BE2C (cell line): ENCODE results near the gene PLA2G4B.

Source experiments
- DNase-seq: peaks from one replicate; pipeline ENCODE4 v3.0.0-alpha.2; 2020
- H3K27me3 ChIP-seq: fragments of 250-450 bp; sonication (Bioruptor Pico); 2 replicates; pipeline ENCODE4 v1.5.1; 2020; ENCODE audit warnings: mild to moderate bottlenecking
- H3K36me3 ChIP-seq: fragments of 250-450 bp; sonication (Bioruptor Pico); 2 replicates; pipeline ENCODE4 v1.5.1; 2020; ENCODE audit warnings: mild to moderate bottlenecking
- H3K4me1 ChIP-seq: fragments of 250-450 bp; sonication (Bioruptor Pico); 2 replicates; pipeline ENCODE4 v1.5.1; 2020
- H3K4me3 ChIP-seq: 2 replicates; pipeline ENCODE4 v1.5.1; 2011; ENCODE audit warnings: low read depth, low read length
- H3K9me3 ChIP-seq: fragments of 250-450 bp; sonication (Bioruptor Pico); 2 replicates; pipeline ENCODE4 v1.5.1; 2020
- TF ChIP-seq, protein P1 (sequence below): IDR thresholded peaks from 2 replicates; pipeline ENCODE4 v1.5.1; 2012; ENCODE audit warnings: mild to moderate bottlenecking, low read depth, low read length

The PLA2G4B gene

DNA sequence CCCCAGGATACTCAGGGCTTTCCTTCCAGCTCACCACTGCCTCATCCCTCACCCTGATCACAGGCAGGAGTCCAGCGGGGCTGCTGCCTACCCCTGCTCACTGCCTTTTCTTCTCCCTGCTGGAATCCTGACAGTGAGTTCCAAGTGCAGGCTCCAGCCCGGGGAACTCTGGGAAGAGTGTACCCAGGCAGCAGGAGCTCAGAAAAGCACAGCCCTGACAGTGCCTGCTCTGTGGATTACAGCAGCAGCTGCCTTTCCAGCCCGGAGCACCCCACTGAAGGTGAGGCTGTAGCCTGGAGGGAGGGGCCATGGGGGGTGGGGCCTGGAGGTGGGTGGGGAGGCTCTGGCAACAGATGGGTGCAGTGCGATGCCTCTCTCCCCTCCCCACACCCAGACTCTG, 16.8 kb upstream of the PLA2G4B start:
- peaks cover 8% of the 10 kb centered on the region for H3K36me3 ChIP-seq

DNA sequence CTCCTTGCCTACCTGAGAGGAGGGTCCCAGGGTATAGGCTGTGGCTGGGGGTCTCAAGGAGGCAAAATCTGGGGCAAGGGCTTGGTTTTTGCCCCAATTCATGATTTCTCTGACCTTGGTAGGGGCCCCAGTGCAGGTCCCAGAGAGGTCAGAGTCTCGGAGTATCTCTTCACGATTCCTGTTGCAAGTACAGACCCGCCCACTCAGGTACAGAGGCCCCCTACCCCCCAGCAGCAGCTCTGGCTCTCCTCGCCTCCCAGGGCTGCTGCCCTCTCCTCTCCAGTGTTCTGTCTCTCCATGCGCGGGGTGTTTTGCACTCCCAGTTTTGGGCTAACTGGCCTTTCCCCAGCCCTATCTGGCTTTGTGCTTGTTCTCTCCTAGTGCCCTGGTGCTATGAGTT, 16.2 kb upstream of the PLA2G4B start:
- no peaks in the 10 kb centered on the region for H3K9me3 ChIP-seq
- peaks cover 8% of the 10 kb centered on the region for H3K36me3 ChIP-seq

More for the DNA sequence above, 16.8 kb upstream of the PLA2G4B start:
- DNase-seq = no peak
- Histone ChIP-seq H3K4me1 (no peaks in the 10 kb centered on the region), H3K27me3 (no peaks in the 10 kb centered on the region), H3K4me3 (no peak overlapping the region), H3K9me3 (no peaks in the 10 kb centered on the region)
- TF ChIP-seq, protein P1, sequence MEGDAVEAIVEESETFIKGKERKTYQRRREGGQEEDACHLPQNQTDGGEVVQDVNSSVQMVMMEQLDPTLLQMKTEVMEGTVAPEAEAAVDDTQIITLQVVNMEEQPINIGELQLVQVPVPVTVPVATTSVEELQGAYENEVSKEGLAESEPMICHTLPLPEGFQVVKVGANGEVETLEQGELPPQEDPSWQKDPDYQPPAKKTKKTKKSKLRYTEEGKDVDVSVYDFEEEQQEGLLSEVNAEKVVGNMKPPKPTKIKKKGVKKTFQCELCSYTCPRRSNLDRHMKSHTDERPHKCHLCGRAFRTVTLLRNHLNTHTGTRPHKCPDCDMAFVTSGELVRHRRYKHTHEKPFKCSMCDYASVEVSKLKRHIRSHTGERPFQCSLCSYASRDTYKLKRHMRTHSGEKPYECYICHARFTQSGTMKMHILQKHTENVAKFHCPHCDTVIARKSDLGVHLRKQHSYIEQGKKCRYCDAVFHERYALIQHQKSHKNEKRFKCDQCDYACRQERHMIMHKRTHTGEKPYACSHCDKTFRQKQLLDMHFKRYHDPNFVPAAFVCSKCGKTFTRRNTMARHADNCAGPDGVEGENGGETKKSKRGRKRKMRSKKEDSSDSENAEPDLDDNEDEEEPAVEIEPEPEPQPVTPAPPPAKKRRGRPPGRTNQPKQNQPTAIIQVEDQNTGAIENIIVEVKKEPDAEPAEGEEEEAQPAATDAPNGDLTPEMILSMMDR = no peak

DNA sequence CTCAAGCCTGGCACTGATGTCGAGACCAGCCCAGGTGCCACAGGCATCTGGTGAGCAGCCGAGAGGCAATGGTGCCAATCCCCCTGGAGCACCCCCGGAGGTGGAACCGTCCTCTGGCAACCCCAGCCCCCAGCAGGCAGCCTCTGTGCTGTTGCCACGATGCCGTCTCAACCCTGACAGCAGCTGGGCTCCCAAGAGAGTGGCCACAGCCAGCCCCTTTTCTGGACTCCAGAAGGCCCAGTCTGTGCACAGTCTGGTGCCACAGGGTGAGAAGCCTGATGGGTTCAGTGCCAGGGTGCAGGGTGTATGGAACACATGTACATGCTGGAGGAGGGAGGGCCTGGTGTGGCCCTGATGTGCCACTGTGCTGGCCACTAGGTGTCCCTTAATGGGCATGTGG, 15.7 kb upstream of the PLA2G4B start:
- Histone ChIP-seq H3K4me3 (no peak overlapping the region), H3K36me3 (peaks cover 8% of the 10 kb centered on the region), H3K27me3 (no peaks in the 10 kb centered on the region), H3K4me1 (no peaks in the 10 kb centered on the region), H3K9me3 (no peaks in the 10 kb centered on the region)
- no peak for DNase-seq
- TF ChIP-seq, protein P1 = no peak

More for the DNA sequence above, 16.2 kb upstream of the PLA2G4B start:
- TF ChIP-seq, protein P1 = no peak
- DNase-seq = no peak
- Histone ChIP-seq H3K4me1 (no peaks in the 10 kb centered on the region), H3K27me3 (no peaks in the 10 kb centered on the region), H3K4me3 (no peak overlapping the region)

DNA sequence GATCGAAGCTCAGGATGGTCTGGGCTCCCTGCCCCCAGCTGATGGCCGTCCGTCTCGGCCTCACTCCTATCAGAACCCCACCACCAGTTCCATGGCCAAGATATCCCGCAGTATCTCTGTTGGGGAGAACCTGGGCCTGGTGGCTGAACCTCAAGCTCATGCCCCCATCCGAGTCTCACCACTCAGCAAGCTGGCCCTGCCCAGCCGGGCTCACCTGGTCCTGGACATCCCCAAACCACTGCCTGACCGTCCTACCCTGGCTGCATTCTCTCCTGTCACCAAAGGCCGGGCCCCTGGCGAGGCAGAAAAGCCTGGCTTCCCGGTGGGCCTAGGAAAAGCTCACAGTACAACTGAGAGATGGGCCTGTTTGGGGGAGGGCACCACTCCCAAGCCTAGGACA, 15.1 kb upstream of the PLA2G4B start:
- peaks cover 8% of the 10 kb centered on the region for H3K36me3 ChIP-seq
- TF ChIP-seq, protein P1 = no peak
- no peak overlapping the region for H3K4me3 ChIP-seq
- H3K27me3 ChIP-seq = no peaks in the 10 kb centered on the region
- no peaks in the 10 kb centered on the region for H3K4me1 ChIP-seq
- no peak for DNase-seq
- no peaks in the 10 kb centered on the region for H3K9me3 ChIP-seq

DNA sequence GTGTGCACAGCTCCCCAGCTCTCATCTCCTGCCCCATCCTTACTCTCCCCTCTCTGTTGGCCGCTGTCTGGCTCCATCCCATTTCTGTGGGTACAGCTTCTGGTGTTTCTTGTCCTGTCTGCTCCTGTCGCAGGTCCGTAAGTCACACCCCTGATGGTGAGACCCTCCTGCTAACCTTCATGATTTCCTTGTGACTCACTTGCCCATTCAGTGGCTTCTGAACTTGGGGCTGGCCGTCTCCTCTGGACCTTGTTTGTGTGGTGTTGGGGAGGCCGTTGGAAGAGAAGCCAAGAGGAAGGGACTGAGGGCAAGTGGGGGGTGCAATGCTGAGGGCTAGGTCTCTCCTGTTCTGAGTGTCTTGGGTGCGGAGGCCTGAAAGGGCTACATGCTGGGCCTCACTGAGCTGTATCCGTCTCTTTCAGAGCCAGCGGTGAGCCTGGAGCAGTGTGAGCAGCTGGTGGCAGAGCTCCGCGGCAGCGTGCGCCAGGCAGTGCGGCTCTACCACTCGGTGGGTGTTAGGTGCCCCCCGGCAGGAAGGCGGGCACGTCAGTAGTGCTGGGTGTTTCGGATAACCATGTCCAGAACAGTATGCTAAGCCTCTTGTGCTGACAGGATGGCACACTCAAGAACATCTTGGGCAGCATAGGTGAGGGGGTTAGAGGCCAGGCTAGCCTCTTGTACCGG, 14.4 kb upstream of the PLA2G4B start:
- H3K36me3 ChIP-seq = peaks cover 8% of the 10 kb centered on the region
- TF ChIP-seq, protein P1 = no peak
- DNase-seq = no peak
- no peaks in the 10 kb centered on the region for H3K4me1 ChIP-seq
- no peaks in the 10 kb centered on the region for H3K9me3 ChIP-seq
- H3K27me3 ChIP-seq = no peaks in the 10 kb centered on the region
- H3K4me3 ChIP-seq = no peak overlapping the region

DNA sequence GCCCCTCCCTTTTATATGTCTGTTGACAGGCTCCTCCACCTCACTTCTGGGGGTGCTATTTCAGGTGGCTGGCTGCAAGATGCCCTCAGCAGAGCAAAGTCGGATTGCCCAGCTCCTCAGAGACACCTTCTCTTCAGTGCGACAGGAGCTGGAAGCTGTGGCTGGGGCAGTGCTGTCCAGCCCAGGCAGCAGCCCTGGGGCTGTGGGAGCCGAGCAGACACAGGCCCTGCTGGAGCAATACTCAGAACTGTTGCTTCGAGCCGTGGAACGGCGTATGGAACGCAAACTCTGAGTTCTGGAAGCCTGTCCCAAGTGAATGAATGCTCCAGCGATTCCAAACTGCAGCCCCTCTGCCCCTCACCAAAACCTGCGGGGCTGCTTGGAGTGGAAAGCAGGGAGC, 13.5 kb upstream of the PLA2G4B start:
- Histone ChIP-seq H3K4me1 (no peaks in the 10 kb centered on the region), H3K27me3 (no peaks in the 10 kb centered on the region), H3K9me3 (no peaks in the 10 kb centered on the region), H3K36me3 (peaks cover 8% of the 10 kb centered on the region; the same call in 1 of the 2 replicates), H3K4me3 (no peak overlapping the region)
- TF ChIP-seq, protein P1 = no peak
- DNase-seq = no peak
